ENCODE results near the gene SPAG9.

DNA sequence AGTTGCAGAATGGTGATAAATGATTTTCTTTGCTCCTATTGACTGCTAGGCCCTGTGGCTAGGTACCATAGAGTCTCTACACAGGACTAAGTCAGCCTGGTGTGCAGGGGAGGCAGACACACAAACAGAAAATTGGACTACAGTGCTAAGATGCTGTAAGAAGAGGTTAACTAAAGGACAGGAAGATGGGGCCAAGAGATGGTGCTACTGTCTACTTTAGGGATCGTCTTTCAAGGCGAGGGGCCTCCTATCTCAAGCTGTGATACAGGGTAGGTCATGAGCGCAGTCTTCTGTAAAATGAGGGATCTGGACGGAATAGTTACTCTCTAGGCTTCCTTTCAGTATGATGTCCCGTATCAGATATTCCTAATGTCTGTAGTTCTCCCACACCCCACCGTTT lies 33.5 kb upstream of the SPAG9 start:
- TF ChIP-seq, protein P1, sequence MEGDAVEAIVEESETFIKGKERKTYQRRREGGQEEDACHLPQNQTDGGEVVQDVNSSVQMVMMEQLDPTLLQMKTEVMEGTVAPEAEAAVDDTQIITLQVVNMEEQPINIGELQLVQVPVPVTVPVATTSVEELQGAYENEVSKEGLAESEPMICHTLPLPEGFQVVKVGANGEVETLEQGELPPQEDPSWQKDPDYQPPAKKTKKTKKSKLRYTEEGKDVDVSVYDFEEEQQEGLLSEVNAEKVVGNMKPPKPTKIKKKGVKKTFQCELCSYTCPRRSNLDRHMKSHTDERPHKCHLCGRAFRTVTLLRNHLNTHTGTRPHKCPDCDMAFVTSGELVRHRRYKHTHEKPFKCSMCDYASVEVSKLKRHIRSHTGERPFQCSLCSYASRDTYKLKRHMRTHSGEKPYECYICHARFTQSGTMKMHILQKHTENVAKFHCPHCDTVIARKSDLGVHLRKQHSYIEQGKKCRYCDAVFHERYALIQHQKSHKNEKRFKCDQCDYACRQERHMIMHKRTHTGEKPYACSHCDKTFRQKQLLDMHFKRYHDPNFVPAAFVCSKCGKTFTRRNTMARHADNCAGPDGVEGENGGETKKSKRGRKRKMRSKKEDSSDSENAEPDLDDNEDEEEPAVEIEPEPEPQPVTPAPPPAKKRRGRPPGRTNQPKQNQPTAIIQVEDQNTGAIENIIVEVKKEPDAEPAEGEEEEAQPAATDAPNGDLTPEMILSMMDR (IDR thresholded peaks at IDR 0.05): no peak
- no peak for TF ChIP-seq ZFX (IDR thresholded peaks at IDR 0.05; ENCODE audit: borderline replicate concordance)
